MCF 10A (cell line): Measurements from ENCODE around the gene SOCS7. TPM values are rescaled to one million over a fixed set of nuclear protein-coding genes. Genes with fewer than 3 reads are reported as not detected.

Experiments used
- BruUV-seq: library from RNA; stranded (reverse); fragments of 400-500 nt; replicated peaks from 2 replicates; lab custom pipeline; 2021; lab: Mats Ljungman, UMichigan
- CTCF ChIA-PET: fragments of 300-600 bp; sonication (Branson Sonifier 250); formaldehyde crosslinking; extraction: SDS; loops from one replicate; lab custom pipeline; 2021; ENCODE audit warnings: antibody characterized with exemption, inconsistent platforms; lab: Yijun Ruan, JAX
- POLR2A ChIA-PET: fragments of 300-600, 350-650 bp; sonication (Branson Sonifier 250); formaldehyde crosslinking; extraction: SDS; loops from one replicate; lab custom pipeline; 2020; ENCODE audit warnings: antibody characterized with exemption, inconsistent platforms; lab: Yijun Ruan, JAX
- DNase-seq: peaks from one replicate; pipeline ENCODE4 v3.0.0-alpha.2; 2018; ENCODE audit not compliant: unreplicated experiment
- H3K27ac Mint-ChIP-seq: one replicate; pipeline ENCODE4 v1.8.0; 2022; ENCODE audit warnings: mild to moderate bottlenecking, low read depth, mixed read lengths; ENCODE audit not compliant: unreplicated experiment
- H3K27me3 Mint-ChIP-seq: one replicate; pipeline ENCODE4 v1.8.0; 2022; ENCODE audit warnings: mixed read lengths; ENCODE audit not compliant: insufficient read depth, unreplicated experiment
- H3K36me3 Mint-ChIP-seq: one replicate; pipeline ENCODE4 v1.8.0; 2022; ENCODE audit warnings: mild to moderate bottlenecking, moderate library complexity, mixed read lengths; ENCODE audit not compliant: insufficient read depth, unreplicated experiment
- H3K4me1 Mint-ChIP-seq: one replicate; pipeline ENCODE4 v1.8.0; 2022; ENCODE audit warnings: mixed read lengths; ENCODE audit not compliant: insufficient read depth, unreplicated experiment
- H3K4me3 Mint-ChIP-seq: one replicate; pipeline ENCODE4 v1.8.0; 2022; ENCODE audit warnings: mild to moderate bottlenecking, moderate library complexity, mixed read lengths; ENCODE audit not compliant: unreplicated experiment
- H3K9me3 Mint-ChIP-seq: one replicate; pipeline ENCODE4 v1.8.0; 2022; ENCODE audit warnings: mixed read lengths; ENCODE audit not compliant: unreplicated experiment
- intact Hi-C: fragments of 100-400 bp; cut with micrococcal nuclease; formaldehyde crosslinking; loops from 2 replicates; pipeline ENCODE4 v1.14.1; 2022
- total RNA-seq: library from RNA; stranded (reverse); gene quantifications from 2 replicates; pipeline ENCODE4 v1.2.3, GENCODE V29; 2022
- TF ChIP-seq, protein P1 (sequence below): fragments of 200-600 bp; IDR thresholded peaks from one replicate; pipeline ENCODE4 v1.8.0; 2022; ENCODE audit warnings: antibody characterized with exemption, mild to moderate bottlenecking; ENCODE audit not compliant: unreplicated experiment

SOCS7 gene
- total RNA-seq, 1 experiment from 2014 or later, result 26.2 TPM

DNA sequence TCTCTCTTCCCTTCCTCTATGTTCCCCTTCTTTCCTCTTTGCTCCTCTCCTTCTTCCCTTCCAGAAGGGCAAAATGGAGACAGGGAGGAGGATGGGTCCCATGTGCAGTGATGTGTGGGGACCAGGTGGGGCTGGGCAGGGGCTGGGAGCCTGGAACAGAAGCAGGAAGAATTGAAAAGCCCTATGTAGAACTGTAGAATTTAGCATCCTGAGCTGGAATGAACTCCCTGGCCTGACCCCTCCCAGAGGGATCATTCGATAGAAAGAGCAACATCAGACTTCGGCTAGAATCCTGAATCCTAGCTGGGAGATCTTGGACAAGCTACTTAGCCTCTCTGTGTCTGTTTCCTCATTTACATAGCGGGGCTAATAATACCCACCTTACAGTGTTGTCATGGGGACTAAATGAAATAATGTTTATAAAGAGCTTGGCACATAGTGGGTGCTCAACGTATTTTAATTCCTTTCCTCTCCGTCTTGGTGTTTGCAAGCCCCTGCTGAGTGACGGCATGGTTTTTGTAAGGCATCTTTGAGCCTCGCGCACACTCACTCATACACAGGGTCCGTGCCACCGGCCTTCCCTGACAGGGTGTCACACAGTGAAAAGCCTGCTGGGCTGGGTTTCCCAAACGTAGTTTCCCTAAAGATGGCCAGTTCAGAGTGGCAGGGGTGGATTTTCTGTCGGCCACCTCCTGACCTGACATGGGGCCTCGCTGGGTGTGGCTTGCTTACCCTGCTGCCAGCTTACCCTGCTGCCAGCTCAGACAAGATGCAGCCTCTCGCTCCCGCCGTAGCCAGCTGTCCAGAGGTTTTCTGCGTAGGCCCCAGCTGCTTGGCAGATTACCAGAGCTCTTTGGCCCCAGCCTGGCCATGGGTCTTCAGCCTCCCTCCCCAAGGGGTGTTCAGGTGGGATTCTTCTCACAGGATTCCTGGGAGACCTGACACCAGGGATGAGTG is 70.5 kb downstream of the SOCS7 start:
- DNase-seq, result no peak
- Mint-ChIP-seq H3K4me3 (no peak overlapping the region), H3K27ac (no peak overlapping the region), H3K9me3 (no peaks in the 10 kb centered on the region), H3K36me3 (no peaks in the 10 kb centered on the region), H3K27me3 (peaks cover 21% of the 10 kb centered on the region), H3K4me1 (no peaks in the 10 kb centered on the region)
- TF ChIP-seq, protein P1, sequence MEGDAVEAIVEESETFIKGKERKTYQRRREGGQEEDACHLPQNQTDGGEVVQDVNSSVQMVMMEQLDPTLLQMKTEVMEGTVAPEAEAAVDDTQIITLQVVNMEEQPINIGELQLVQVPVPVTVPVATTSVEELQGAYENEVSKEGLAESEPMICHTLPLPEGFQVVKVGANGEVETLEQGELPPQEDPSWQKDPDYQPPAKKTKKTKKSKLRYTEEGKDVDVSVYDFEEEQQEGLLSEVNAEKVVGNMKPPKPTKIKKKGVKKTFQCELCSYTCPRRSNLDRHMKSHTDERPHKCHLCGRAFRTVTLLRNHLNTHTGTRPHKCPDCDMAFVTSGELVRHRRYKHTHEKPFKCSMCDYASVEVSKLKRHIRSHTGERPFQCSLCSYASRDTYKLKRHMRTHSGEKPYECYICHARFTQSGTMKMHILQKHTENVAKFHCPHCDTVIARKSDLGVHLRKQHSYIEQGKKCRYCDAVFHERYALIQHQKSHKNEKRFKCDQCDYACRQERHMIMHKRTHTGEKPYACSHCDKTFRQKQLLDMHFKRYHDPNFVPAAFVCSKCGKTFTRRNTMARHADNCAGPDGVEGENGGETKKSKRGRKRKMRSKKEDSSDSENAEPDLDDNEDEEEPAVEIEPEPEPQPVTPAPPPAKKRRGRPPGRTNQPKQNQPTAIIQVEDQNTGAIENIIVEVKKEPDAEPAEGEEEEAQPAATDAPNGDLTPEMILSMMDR, result no peak
- CTCF ChIA-PET, result interaction anchor here (1.0 to 2.3 kb wide), 4 partner anchors 8 to 245 kb away, joined by 3 to 22 read pairs (median 5); no protein-coding TSS in a partner anchor
- BruUV-seq, result no TSS peak
- intact Hi-C loops, result loop anchor here (5.0 kb wide), 1 partner anchor 160 kb away; no protein-coding TSS in a partner anchor
- POLR2A ChIA-PET, result interaction anchor here (0.7 kb wide), 1 partner anchor 10 kb away, joined by 3 read pairs; no protein-coding TSS in a partner anchor

DNA sequence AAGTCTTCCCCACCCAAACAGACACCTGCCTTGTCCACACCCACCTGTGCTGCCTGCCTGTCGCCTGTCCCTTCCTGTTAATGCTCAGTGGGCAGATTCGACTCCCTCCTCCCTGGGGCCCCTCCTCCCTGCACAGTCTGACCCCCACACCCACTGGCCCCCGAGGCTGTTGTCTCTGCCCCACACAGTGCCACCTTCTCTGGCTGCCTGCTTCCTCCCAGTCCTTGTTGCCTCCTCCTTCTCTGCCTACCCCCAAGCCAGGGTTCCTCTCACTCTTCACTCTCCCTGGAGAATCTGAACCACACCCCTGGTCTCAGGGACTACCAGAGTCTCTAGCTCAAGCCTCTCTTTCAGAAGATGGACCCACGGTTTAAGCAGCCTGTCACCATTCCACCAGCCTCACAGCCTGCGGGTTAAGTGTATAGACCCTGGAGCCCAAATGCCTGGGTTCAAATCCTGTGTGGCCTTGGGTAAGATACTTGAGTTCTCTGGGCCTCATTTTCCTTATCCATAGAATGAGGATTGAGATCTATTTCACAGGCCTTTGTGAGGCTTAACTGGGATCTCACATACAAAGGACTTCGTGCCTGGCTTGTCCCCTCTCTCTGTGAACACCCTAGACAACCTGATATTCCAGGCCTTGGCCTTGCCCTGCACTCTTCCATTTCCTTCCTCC is 72.8 kb downstream of the SOCS7 start:
- no TSS peak for BruUV-seq
- no peak overlapping the region for H3K27ac Mint-ChIP-seq
- no peak overlapping the region for H3K4me3 Mint-ChIP-seq
- no peaks in the 10 kb centered on the region for H3K9me3 Mint-ChIP-seq
- intact Hi-C loops, result loop anchor here (5.0 kb wide), 1 partner anchor 158 kb away; no protein-coding TSS in a partner anchor
- ChIA-PET CTCF (interaction anchor here (0.6 to 2.3 kb wide), 12 partner anchors 8 to 283 kb away, joined by 3 to 22 read pairs (median 3); no protein-coding TSS in a partner anchor), POLR2A (no interaction called here)
- no peak for DNase-seq
- TF ChIP-seq, protein P1, result no peak
- H3K4me1 Mint-ChIP-seq, result peaks cover 7% of the 10 kb centered on the region
- H3K36me3 Mint-ChIP-seq, result no peaks in the 10 kb centered on the region
- peaks cover 6% of the 10 kb centered on the region for H3K27me3 Mint-ChIP-seq

DNA sequence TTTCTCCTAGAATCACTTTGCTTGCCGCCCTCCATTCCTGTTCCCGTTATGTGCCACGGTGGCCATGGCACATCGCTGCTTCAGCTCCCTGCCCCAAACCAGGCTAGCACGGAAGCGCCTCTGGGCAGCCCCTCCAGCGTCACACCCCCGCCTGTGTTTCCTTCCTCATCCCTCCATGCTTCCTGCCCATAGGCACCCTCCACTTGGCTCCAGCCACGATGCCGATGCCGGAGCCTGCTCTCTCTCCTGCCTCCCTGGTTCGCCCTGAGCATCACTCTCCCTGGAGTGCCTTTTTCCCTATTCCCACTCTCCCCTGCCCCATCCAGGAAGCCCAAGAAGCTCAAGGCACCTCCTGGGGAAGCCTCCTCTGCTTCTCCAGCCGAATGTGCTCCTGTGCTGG is 73.4 kb downstream of the SOCS7 start:
- TF ChIP-seq, protein P1, result no peak
- Mint-ChIP-seq H3K27me3 (peaks cover under 1% of the 10 kb centered on the region), H3K4me3 (no peak overlapping the region), H3K27ac (no peak overlapping the region), H3K9me3 (no peaks in the 10 kb centered on the region), H3K4me1 (peaks cover 11% of the 10 kb centered on the region), H3K36me3 (no peaks in the 10 kb centered on the region)
- ChIA-PET CTCF (interaction anchor here (0.6 to 2.3 kb wide), 4 partner anchors 11 to 67 kb away, joined by 3 to 22 read pairs (median 6); no protein-coding TSS in a partner anchor), POLR2A (no interaction called here)
- intact Hi-C loops, result no loop called here
- BruUV-seq, result no TSS peak
- DNase-seq, result no peak

DNA sequence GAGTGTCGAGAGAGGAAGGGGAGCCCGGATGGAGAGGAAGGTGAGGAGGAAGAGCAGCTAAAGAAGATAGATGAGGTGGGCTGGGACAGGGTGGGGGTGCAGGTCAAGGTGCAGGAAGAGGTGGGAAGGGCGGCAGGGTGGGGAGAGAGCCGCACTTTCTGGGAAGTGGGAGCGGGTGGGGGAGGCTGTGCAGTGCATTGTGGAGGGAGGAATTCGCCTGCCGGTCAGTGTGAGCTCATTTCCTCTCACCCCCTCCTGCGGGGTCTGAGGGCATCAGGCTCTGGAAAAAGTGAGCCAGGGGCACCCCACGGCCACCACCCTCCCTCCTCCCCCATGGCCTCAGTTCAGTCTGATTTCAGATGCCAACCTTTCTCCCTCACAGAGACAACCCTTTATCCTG is 74.1 kb downstream of the SOCS7 start:
- intact Hi-C loops, result no loop called here
- POLR2A ChIA-PET, result no interaction called here

More for the DNA sequence above, 74.1 kb downstream of the SOCS7 start:
- Mint-ChIP-seq H3K9me3 (no peaks in the 10 kb centered on the region), H3K36me3 (no peaks in the 10 kb centered on the region), H3K27me3 (no peaks in the 10 kb centered on the region), H3K4me1 (peaks cover 15% of the 10 kb centered on the region), H3K4me3 (no peak overlapping the region), H3K27ac (no peak overlapping the region)
- CTCF ChIA-PET, result interaction anchor here (0.7 to 1.7 kb wide), 4 partner anchors 9 to 66 kb away, joined by 3 to 8 read pairs (median 3); no protein-coding TSS in a partner anchor
- TF ChIP-seq, protein P1, result no peak
- no peak for DNase-seq
- no TSS peak for BruUV-seq
